GOT3 (cell line): ENCODE data around the gene BNIP5.
A peak's percentile ranks its signal among the peaks of the same experiment; 100 is the strongest.
"Not testable (repeated sequence)": the region's sequence is repeated elsewhere in the genome, so short reads cannot be mapped to it uniquely, and the experiment has no call there.

Experiments used
- DNase-seq: peaks from one replicate; lab custom pipeline; 2025; ENCODE audit warnings: mixed read lengths; lab: John Stamatoyannopoulos, UW

The BNIP5 gene

DNA sequence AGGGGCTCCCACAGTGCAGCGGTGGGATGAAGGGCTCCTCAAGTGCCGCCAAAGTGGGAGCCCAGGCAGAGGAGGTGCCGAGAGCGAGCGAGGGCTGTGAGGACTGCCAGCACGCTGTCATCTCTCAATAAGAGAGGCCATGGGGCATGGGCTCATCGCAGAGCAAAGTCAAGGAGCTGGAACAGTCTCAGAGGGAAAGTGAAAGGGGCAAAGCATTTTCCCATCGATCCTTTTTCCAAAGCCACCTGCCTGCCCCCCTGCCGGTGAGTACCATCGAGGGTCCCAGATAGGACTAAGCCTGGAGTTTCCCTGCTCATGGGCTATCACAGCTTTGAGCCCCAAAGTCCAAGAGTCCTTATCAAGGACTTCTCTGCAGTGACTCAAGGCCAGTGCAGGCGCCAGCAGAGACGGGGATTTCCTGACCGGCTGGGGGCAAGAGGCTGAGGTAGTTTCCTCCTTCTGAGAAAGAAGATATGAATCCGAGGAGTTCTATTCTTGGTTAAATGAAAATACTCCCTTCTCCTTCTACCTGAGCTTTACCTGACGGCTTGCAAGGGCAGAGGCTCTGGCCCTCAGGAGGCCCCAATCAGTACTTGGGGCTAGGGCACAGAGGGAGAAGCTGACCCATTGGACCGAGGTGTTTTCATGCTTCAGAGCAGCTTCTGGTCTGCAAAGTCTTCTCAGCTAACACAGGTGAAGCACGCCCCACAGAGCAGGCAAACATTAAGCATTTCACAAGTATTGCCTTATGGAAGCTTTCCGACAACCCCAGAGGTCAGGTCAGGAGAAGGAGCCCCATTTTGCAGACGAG, 28.2 kb upstream of the BNIP5 start:
- no peak for DNase-seq

DNA sequence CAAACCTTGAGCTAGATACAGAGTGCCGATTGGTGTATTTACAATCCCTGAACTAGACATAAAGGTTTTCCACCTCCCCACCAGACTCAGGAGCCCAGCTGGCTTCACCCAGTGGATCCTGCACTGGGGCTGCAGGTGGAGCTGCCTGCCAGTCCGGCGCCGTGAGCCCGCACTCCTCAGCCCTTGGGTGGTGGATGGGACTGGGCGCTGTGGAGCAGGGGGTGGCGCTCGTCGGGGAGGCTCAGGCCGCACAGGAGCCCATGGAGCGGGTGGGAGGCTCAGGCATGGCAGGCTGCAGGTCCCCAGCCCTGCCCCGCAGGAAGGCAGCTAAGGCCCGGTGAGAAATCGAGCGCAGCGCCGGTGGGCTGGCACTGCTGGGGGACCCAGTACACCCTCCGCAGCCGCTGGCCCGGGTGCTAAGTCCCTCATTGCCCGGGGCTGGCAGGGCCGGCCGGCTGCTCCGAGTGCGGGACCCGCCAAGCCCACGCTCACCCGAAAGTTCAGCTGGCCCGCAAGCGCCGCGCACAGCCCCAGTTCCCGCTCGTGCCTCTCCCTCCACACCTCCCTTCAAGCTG, 27.5 kb upstream of the BNIP5 start:
- not testable (repeated sequence) for DNase-seq

GRCh38 chr6:36363371-36363752, 26.7 kb upstream of the BNIP5 start:
- not testable (repeated sequence) for DNase-seq

DNA sequence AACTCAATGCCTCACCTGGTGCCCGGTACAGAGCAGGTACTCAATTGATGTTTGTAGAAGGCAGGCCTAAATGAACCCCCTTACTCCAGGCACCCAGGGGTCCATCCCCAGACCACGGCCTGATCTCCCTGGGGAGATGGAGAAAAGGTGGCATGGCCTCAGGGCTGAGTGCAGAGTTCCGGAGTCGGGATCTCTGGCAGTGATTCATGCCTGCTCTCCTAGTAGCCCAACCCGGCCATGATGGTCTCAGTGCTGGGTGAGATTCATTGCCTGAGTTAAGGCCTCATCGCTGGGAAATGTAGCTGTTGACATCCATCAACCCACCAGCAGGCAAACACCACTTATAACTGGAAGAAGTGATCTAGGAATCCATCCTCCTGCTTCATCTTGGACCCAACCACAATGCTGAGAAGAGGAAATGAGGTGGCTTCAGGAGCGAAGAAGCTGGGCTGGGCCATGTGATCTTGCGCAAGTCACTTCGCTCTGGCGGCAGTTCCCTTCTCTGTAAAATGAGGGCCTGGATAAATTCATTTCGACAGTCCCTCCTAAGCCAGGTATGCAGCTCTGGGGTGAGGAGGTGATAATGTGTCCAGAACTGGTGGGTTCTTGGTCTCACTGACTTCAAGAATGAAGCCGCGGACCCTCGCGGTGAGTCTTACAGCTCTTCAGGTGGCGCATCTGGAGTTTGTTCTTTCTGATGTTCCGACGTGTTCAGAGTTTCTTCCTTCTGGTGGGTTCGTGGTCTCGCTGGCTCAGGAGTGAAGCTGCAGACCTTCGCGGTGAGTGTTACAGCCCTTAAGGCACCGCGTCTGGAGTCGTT, 26.1 kb upstream of the BNIP5 start:
- no peak for DNase-seq

GRCh38 chr6:36361071-36361470, 24.4 kb upstream of the BNIP5 start:
- no peak for DNase-seq

DNA sequence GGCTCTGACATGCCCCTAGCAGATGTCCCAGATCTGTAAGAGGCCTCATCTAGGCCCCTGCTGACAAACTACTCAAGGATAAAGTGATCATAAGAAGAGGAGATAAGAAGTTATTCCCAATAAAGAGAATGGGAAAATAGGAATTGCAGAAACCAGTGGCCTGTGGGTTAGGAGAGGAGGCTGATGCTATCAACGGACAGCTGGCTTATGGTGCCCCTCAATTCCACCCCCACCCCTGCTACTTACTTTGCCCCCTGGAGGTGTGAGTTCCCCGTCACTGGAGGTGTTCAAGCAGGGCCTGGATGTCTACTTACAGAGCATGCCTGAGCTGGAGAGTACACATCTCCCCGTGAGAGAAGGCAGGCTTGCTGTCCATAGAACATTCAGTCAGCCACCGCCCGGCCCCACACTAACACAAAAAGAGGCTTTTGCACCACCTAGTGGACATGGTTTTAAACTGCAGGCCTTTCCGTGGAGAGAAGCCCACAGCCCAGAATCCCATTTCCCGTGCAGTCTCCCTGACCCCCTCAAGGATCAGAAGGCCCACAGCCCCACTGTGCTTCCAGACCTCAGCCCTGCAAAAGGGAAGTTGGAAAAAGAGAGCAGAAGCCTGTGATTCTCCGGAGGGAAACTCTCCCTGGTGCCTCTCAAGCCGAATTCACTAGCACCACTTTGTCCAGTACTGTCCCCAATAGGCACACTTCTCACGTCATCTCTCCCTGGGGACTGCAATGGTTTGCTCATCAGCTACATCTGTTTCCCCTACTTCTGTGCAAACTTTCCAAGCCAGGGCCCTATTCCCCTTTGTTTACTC, 23.8 kb upstream of the BNIP5 start:
- peak; percentile 61 for DNase-seq

DNA sequence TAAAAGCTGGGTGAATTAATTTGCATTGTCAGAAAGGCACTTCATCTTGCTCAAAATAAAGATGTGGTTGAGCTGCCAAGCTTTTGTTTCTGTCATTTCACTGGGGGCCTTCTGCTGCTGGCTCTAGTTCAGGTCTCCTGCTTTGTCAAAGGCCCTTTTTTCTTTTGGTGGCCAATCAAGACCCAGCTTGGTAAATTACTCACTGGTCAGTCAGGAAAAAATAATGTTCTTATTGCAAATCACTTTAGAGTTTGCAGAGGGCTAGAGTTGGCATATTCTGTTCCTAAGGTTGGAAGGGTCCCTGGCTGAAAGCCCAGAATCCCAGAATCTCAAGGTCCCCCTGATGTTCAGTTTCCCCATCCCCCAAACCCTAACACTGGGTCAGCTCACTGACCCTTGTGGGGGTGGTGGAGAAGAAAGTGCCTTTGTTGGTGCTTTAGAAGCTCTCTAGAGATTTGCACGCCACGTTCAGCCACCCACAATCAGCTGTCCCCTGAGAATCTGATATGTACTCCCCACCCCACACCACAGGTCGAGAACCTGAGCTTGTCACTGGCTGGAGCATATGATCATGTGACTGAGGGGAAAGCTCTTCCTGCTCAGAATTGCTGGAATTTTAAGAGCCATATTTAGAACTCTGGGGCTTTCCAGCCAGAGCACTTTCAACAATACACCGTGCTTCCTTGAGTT, 21.7 kb upstream of the BNIP5 start:
- DNase-seq, result no peak

DNA sequence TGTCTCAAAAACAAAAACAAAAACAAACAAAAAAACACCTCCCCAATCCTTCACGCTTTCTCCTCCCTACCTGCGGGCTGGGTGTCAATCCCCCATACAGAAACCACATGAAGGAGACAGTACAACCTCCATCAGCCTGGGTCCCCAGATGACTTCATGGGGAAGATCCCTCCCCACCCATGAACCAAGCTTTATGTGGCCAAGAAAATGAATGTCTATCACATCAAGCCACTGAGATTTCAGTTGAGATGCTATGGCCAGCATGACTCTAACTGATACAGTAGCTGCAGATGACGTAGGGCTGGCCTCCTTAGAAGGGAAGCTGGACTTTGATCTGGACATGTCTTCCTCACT, 21.2 kb upstream of the BNIP5 start:
- DNase-seq, result no peak

GRCh38 chr6:36355819-36356218, 19.1 kb upstream of the BNIP5 start:
- DNase-seq, result no peak

GRCh38 chr6:36353411-36353915, 16.8 kb upstream of the BNIP5 start:
- DNase-seq, result no peak

DNA sequence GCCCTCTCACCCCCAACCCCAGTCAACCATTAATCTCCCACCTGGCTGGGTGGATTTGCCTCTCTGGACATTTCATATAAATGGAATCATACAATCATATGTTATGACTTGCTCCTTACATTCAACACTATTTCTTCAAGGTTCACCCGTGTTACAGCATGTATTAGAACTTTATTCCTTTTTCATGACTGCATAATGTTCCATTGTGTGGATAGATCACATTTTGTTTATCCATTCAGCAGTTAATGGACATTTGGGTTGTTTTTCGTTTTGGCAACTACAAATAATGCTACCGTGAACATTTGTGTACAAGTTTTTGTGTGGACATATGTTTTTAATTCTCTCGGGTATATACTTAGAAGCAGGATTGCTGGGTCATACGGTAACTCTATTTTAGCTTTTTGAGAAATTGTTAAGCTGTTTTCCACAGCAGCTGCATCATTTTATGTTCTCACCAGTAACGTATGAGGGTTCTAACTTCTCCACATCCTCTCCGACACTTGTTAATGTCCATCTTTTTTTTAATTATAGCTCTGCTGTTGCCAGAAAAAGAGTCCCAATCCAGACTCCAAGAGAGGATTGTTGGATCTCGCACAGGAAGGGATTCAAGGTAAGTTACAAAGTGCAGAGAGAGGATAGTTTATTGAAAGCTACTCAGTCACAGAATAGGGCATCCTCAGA, 15.9 kb upstream of the BNIP5 start:
- no peak for DNase-seq

DNA sequence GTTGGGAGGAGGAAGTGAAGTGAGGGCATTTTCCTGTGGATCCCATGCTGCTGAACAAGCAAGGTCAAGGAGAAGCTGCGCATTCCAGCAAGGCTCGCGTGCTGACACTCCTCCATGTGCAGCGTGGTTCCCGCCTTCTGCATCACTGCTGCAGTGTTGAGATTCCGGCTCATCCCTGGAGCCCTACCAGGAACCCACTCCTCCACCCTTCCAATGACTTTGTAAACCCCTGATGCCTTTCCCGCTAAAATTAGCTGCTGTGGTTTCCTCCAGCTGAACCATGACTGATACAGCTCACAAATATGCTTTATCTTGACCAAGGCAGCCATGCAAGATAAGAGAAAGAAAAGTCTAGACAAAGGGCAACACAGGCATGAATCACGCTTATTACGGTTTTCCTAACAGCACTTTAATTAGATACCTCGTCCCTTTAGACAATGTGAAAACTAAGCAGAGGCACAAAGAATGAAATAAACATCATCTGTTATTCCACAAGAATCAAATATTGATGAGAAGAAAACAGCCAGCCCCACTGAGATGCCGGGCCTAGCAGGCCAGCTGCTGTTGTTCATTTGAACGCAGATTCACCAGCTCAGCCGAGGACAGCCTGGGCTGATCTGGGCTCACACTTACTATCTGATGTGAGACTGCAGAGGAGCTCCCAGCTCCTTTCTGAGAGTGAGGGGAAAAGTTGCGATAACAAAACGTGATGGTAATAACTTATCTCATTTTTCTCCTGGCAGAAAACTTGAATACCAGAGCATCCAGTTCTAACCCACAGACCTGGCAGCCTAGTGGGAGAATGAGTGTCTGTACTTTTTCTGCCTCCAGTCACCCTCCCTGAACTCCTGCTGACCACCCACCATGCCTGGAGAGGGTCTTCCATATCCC, 14.2 kb upstream of the BNIP5 start:
- no peak for DNase-seq

DNA sequence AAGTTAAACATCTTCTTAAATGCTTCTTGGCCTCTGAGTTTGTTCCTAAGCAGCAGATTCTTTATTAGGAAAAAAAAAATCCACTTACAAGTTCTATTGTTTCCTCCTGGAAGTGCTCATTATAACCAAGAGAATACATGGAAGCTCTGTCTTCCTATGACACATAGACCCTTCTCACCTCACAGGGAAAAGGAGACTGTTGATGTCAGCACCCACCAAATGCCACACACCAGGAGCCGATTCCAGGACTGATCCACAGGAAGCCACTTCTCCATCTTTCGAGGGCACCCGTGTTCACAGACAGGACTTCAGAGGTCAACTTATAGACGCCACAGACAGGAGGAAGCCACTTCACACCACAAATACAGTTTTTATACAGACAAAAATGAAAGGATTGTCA, 13.4 kb upstream of the BNIP5 start:
- no peak for DNase-seq

DNA sequence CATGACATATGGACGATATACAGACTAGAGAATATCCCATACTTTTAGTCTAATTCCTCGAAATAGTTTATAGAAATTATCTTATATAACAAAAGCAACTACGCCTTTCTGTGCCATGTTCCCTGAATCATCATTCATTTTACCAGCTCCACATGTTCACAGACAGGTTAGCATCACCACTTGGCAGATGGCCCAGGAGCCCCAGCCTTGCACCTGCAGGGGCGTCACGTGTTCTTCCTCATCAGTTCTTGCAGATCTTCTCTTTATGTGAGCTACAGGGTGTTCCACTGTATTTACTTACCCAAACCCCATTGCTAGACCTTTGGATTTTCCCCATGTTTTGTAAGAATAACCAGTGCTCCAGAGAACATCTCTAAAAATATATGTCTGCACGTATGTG, 12.6 kb upstream of the BNIP5 start:
- DNase-seq, result no peak

DNA sequence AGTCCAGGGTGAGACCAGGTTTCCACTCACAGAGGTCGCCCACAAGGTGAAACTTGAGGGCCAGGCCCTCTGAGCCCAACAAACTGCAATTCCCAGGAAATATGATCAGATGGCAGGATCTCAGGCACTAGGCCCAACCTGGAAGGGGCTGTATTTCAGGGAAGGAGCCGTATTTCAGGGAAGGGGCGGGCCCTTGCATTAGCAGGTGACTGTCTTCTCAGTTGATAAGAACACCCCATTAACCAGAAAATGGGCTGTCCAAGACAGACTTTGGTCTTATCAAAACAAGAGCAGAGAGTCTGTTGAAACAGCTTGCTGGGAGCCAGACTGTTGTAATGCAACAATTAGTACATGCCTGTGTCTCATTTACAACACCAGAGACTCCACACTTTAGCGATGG, 10.9 kb upstream of the BNIP5 start:
- no peak for DNase-seq

- DNase-seq, result no peak
Measured at GRCh38 chr6:36346486-36347273, 10.0 kb upstream of the BNIP5 start.

- DNase-seq, result no peak
Measured at GRCh38 chr6:36345681-36346466, 9.2 kb upstream of the BNIP5 start.

- DNase-seq, result no peak
Measured at GRCh38 chr6:36343109-36343680, 6.5 kb upstream of the BNIP5 start.
